A673 (cell line): Measurements from ENCODE around the gene ZNF322. TPM values are rescaled to one million over a fixed set of nuclear protein-coding genes. Genes with fewer than 3 reads are reported as not detected.
"Not testable (repeated sequence)": the region's sequence is repeated elsewhere in the genome, so short reads cannot be mapped to it uniquely, and the experiment has no call there.

Experiments used
- BruUV-seq: library from RNA; stranded (reverse); fragments of 400-500 nt; replicated peaks from 2 replicates; lab custom pipeline; 2021; lab: Mats Ljungman, UMichigan
- CTCF ChIA-PET: fragments of 300-600 bp; sonication (Branson Sonifier 250); formaldehyde crosslinking; loops from one replicate; lab custom pipeline; 2022; ENCODE audit warnings: antibody characterized with exemption; lab: Charles Lee
- POLR2A ChIA-PET: fragments of 300-600 bp; sonication (Branson Sonifier 250); formaldehyde crosslinking; loops from one replicate; lab custom pipeline; 2022; ENCODE audit warnings: antibody characterized with exemption; ENCODE audit not compliant: low non-redundant PET; lab: Charles Lee
- DNase-seq: peaks from one replicate; pipeline ENCODE4 v3.0.0-alpha.2; 2015; ENCODE audit warnings: low spot score
- H3K27ac ChIP-seq: fragments of 200-600 bp; sonication (generic); 2 replicates; pipeline ENCODE4 v1.5.1; 2016; ENCODE audit warnings: mixed run types, low read depth, mild to moderate bottlenecking, mixed read lengths, antibody characterized with exemption, low read length; ENCODE audit not compliant: poor library complexity, severe bottlenecking
- H3K27me3 ChIP-seq: fragments of 200-600 bp; sonication (generic); replicated peaks from 2 replicates; pipeline ENCODE4 v1.6.1; 2017; ENCODE audit warnings: mixed run types, low read depth, mild to moderate bottlenecking, mixed read lengths, antibody characterized with exemption, low read length; ENCODE audit not compliant: insufficient read depth, poor library complexity
- H3K36me3 ChIP-seq: fragments of 200-600 bp; sonication (generic); 2 replicates; pipeline ENCODE4 v1.6.1; 2016; ENCODE audit warnings: mixed run types, mild to moderate bottlenecking, mixed read lengths, antibody characterized with exemption, low read length; ENCODE audit not compliant: insufficient read depth, poor library complexity, severe bottlenecking
- H3K4me1 ChIP-seq: fragments of 200-600 bp; sonication (generic); 2 replicates; pipeline ENCODE4 v1.6.1; 2017; ENCODE audit warnings: mixed run types, mild to moderate bottlenecking, mixed read lengths, antibody characterized with exemption, low read length; ENCODE audit not compliant: insufficient read depth, poor library complexity, severe bottlenecking
- H3K4me3 ChIP-seq: fragments of 200-600 bp; sonication (generic); 2 replicates; pipeline ENCODE4 v1.5.1; 2016; ENCODE audit warnings: low read depth, mixed run types, mild to moderate bottlenecking, mixed read lengths, low read length; ENCODE audit not compliant: poor library complexity, severe bottlenecking
- H3K9me3 ChIP-seq: fragments of 200-600 bp; sonication (generic); 2 replicates; pipeline ENCODE4 v1.6.1; 2016; ENCODE audit warnings: mixed run types, low read depth, mild to moderate bottlenecking, mixed read lengths, antibody characterized with exemption, low read length; ENCODE audit not compliant: poor library complexity, severe bottlenecking
- CTCF ChIP-seq: fragments of 300-800, 200-600 bp; sonication (generic); conservative IDR thresholded peaks from 2 replicates; pipeline ENCODE4 v1.5.1; 2017; ENCODE audit warnings: low read depth, mild to moderate bottlenecking, antibody characterized with exemption, low read length, moderate library complexity, mixed read lengths
- EZH2 ChIP-seq: fragments of 200-600 bp; sonication (generic); IDR thresholded peaks from 2 replicates; pipeline ENCODE4 v1.6.1; 2017; ENCODE audit warnings: borderline replicate concordance, low read depth, mild to moderate bottlenecking, mixed read lengths, antibody characterized with exemption, low read length; ENCODE audit not compliant: poor library complexity, severe bottlenecking
- intact Hi-C: fragments of 100-400 bp; cut with micrococcal nuclease; formaldehyde crosslinking; loops from one replicate; pipeline ENCODE4 v1.10.0; 2022; ENCODE audit not compliant: unreplicated experiment
- total RNA-seq: library from RNA; stranded (reverse); gene quantifications from 2 replicates; pipeline ENCODE4 v1.2.3, GENCODE V29; 2021

Gene ZNF322
- total RNA-seq, 1 experiment from 2014 or later: 21.5 TPM

DNA sequence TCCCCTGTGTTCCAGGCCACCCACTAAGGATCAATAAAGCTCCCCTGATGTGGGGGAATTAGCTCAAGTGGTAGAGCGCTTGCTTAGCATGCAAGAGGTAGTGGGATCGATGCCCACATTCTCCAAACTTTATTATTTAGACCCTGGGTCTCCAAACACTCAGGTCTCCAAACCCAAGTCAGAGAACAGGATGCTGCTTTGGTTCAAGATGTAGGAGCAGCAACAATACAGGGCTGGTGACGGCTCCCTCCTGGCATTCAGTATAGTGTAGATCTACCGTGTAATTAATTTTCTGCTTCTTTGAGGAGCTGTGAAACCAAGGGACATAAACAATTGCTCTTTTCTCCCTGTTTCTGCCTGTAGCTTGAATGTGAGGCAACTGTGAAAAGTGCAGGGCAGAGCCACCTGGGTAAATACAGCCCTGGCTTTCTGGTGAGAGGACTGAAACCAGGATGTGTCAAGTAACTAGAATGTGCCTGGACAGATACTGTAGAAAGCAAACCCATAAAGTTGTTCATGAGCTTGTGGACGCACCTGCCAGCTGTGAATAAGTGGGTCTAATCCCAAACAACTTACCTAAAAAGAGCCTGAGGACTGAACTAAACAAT lies 23.0 kb upstream of the ZNF322 start:
- BruUV-seq, H3K36me3 ChIP-seq, H3K27ac ChIP-seq, CTCF ChIA-PET, DNase-seq, H3K4me3 ChIP-seq, H3K9me3 ChIP-seq, H3K4me1 ChIP-seq, POLR2A ChIA-PET, intact Hi-C loops, H3K27me3 ChIP-seq: not testable (repeated sequence)

DNA sequence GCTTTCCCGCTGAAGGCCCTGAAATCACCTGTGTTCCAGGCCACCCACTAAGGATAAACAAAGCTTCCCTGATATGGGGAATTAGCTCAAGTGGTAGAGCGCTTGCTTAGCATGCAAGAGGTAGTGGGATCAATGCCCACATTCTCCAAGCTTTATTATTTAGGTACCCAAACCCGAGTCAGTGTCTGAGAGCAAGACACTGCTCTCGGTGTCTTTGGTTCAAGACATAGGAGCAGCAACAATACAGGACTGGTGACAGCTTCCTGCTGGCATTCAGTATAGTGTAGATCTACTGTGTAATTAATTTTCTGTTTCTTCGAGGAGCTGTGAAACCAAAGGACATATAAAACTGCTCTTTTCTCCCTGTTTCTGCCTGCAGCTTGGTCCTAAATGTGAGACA lies 13.7 kb upstream of the ZNF322 start:
- intact Hi-C loops, DNase-seq, H3K27ac ChIP-seq, H3K4me3 ChIP-seq, POLR2A ChIA-PET, H3K36me3 ChIP-seq, BruUV-seq, CTCF ChIA-PET, H3K9me3 ChIP-seq, H3K27me3 ChIP-seq, H3K4me1 ChIP-seq: not testable (repeated sequence)

DNA sequence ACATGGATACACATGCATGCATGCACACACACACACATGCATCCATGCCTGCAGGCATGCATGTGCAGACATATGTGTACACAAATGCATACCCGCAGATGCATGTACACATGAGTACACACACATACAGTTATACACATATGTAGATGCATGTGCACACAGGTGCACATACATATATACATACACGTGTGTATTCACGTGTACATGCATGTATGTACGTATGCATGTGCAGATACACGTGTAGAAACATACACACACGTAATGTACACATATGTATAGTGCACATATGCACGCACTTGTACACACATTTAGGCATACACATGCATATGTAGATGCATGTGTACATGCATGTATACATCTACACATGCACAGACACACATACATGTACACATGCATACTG lies 11.0 kb upstream of the ZNF322 start:
- H3K9me3 ChIP-seq, H3K27me3 ChIP-seq, POLR2A ChIA-PET, BruUV-seq, H3K27ac ChIP-seq, DNase-seq, H3K36me3 ChIP-seq, CTCF ChIA-PET, H3K4me1 ChIP-seq, H3K4me3 ChIP-seq, intact Hi-C loops: not testable (repeated sequence)

- H3K36me3 ChIP-seq, POLR2A ChIA-PET, H3K27ac ChIP-seq, H3K4me1 ChIP-seq, BruUV-seq, CTCF ChIA-PET, intact Hi-C loops, DNase-seq, H3K4me3 ChIP-seq, H3K9me3 ChIP-seq: not testable (repeated sequence)
- peaks cover 11% of the 10 kb centered on the region for H3K27me3 ChIP-seq
Observed at GRCh38 chr6:26670003-26670402, 10.5 kb upstream of the ZNF322 start.

GRCh38 chr6:26660000-26660361 lies 435 bp upstream of the ZNF322 start:
- CTCF ChIA-PET: no interaction called here
- BruUV-seq: no TSS peak
- no peaks in the 10 kb centered on the region for H3K9me3 ChIP-seq
- POLR2A ChIA-PET: no interaction called here
- peaks cover 3% of the 10 kb centered on the region for H3K36me3 ChIP-seq
- no peaks in the 10 kb centered on the region for H3K4me1 ChIP-seq
- intact Hi-C loops: no loop called here
- peak overlapping the region; percentile 2 for H3K27ac ChIP-seq
- peak; percentile 35 for DNase-seq
- H3K27me3 ChIP-seq: peaks cover 9% of the 10 kb centered on the region
- no peak for TF ChIP-seq EZH2
- TF ChIP-seq CTCF: peak; percentile 35
- H3K4me3 ChIP-seq: peak overlapping the region; percentile 76
